IPS-18a (cell line): Measurements from ENCODE around the gene KCNK17.

Experiments
- H3K27ac ChIP-seq: one replicate; pipeline ENCODE4 v1.5.1; 2013; ENCODE audit warnings: low read length
- H3K27me3 ChIP-seq: one replicate; pipeline ENCODE4 v1.6.1; 2013; ENCODE audit warnings: mild to moderate bottlenecking, low read length; ENCODE audit not compliant: control insufficient read depth, insufficient read depth
- H3K36me3 ChIP-seq: one replicate; pipeline ENCODE4 v1.6.1; 2013; ENCODE audit warnings: low read depth, low read length; ENCODE audit not compliant: control insufficient read depth
- H3K4me1 ChIP-seq: one replicate; pipeline ENCODE4 v1.6.1; 2013; ENCODE audit warnings: low read depth, low read length; ENCODE audit not compliant: control insufficient read depth
- H3K4me3 ChIP-seq: one replicate; pipeline ENCODE4 v1.5.1; 2013; ENCODE audit warnings: low read length
- H3K9ac ChIP-seq: one replicate; pipeline ENCODE4 v1.6.1; 2013; ENCODE audit warnings: mild to moderate bottlenecking, low read length, moderate library complexity
- H3K9me3 ChIP-seq: one replicate; pipeline ENCODE4 v1.6.1; 2013; ENCODE audit warnings: low read depth, low read length; ENCODE audit not compliant: control insufficient read depth

Gene KCNK17

DNA sequence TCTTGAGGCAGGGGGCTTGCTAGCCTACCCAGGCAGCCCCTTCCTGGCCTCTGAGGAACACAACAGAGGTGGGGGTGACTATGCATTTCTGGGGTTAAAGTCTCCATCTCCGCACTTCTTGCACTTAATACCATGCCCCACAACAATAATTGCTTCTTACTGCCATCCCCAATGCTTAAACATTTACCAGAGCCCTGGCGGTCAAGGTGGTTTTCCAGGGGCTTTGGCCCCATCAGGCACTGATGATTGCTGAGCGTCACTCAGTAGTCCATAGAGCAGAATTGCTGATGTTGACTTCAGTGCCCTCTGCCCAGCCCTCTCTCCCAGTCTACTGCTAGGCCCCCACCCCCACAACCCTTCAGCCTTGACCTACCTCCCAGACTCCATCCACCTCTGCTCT, 52.5 kb downstream of the KCNK17 start:
- H3K9ac ChIP-seq = no peak overlapping the region
- H3K4me1 ChIP-seq = peaks cover 27% of the 10 kb centered on the region
- no peaks in the 10 kb centered on the region for H3K27me3 ChIP-seq
- H3K9me3 ChIP-seq = no peaks in the 10 kb centered on the region
- no peaks in the 10 kb centered on the region for H3K36me3 ChIP-seq
- H3K4me3 ChIP-seq = no peak overlapping the region
- no peak overlapping the region for H3K27ac ChIP-seq

GRCh38 chr6:39260953-39261352, 53.3 kb downstream of the KCNK17 start:
- Histone ChIP-seq H3K9me3 (no peaks in the 10 kb centered on the region), H3K27me3 (no peaks in the 10 kb centered on the region), H3K27ac (no peak overlapping the region), H3K36me3 (no peaks in the 10 kb centered on the region), H3K9ac (no peak overlapping the region), H3K4me3 (no peak overlapping the region), H3K4me1 (peaks cover 31% of the 10 kb centered on the region)

- H3K27ac ChIP-seq = no peak overlapping the region
- no peaks in the 10 kb centered on the region for H3K9me3 ChIP-seq
- H3K4me1 ChIP-seq = peaks cover 31% of the 10 kb centered on the region
- H3K36me3 ChIP-seq = no peaks in the 10 kb centered on the region
- H3K4me3 ChIP-seq = no peak overlapping the region
- no peak overlapping the region for H3K9ac ChIP-seq
- H3K27me3 ChIP-seq = no peaks in the 10 kb centered on the region
Measured at GRCh38 chr6:39260456-39260855, 53.8 kb downstream of the KCNK17 start.

GRCh38 chr6:39256294-39256940, 57.8 kb downstream of the KCNK17 start:
- Histone ChIP-seq H3K36me3 (no peaks in the 10 kb centered on the region), H3K4me3 (no peak overlapping the region), H3K4me1 (peaks cover 15% of the 10 kb centered on the region), H3K27me3 (no peaks in the 10 kb centered on the region), H3K9me3 (no peaks in the 10 kb centered on the region), H3K9ac (no peak overlapping the region), H3K27ac (no peak overlapping the region)

DNA sequence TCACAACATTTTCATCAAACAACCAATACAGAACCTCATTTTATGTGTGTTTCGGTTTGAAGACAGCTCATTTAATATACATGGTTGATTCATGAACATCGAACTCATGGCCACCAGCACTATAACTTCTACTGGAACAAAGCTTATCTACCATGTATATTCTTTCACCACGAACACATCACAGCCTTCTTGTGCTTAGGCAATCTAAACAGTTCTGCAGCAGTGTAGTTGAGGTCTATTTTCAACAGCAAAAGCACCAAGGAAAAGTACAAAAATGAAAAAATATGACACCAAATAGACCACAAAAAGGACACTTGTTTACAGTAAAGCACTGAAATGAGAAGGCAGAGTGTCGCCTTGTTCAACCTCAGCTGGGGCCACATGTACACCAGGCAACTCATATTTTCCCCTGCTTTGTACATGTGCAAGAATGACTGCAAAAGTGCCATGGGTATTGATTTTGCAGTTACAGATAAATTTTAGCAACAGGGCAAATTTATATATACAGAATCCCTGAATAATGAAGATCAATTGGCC, 59.2 kb downstream of the KCNK17 start:
- H3K27ac ChIP-seq = no peak overlapping the region
- H3K4me1 ChIP-seq = peaks cover 13% of the 10 kb centered on the region
- H3K36me3 ChIP-seq = no peaks in the 10 kb centered on the region
- H3K27me3 ChIP-seq = no peaks in the 10 kb centered on the region
- no peaks in the 10 kb centered on the region for H3K9me3 ChIP-seq
- no peak overlapping the region for H3K4me3 ChIP-seq
- H3K9ac ChIP-seq = no peak overlapping the region

DNA sequence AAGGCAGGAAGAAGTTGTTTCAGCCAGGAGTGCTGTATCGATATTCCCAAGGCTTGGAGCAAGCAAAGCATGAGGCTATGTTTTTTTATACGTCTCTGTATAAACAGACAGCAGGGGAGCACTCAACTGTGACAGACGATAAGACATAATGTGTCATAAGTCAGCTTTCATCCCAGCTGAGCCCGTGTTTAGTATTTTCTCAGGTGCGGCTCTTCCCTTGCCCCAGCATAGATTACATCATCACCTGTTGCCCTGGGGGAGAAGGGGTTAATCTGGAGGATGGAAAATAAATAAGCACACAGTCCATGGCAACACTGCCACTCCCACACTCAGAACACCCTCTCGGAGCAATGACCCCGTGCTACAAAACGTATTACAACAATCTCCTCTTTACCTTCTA, 62.8 kb downstream of the KCNK17 start:
- Histone ChIP-seq H3K9me3 (no peaks in the 10 kb centered on the region), H3K27me3 (no peaks in the 10 kb centered on the region), H3K36me3 (no peaks in the 10 kb centered on the region), H3K9ac (no peak overlapping the region), H3K4me3 (no peak overlapping the region), H3K4me1 (peaks cover 3% of the 10 kb centered on the region), H3K27ac (no peak overlapping the region)

DNA sequence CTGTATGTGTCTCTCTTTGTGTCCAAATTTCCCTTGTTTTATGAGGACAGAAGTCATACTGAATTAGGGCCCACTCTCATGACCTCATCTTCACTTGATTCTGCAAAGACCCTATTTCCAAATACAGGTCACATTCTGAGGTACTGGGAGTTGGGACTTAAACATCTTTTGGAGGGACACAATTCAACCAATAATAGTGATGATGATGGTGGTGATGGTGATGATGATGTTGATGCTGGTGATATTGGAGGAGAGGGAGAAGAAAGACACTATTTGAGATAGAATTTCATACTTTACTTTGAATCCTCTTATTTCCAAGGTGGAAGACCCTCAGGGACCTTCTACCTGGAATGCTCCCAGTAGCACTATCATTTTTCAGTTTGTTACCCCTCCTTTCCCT, 63.7 kb downstream of the KCNK17 start:
- H3K36me3 ChIP-seq = no peaks in the 10 kb centered on the region

GRCh38 chr6:39249278-39249677, 64.9 kb downstream of the KCNK17 start:
- no peaks in the 10 kb centered on the region for H3K9me3 ChIP-seq
- no peaks in the 10 kb centered on the region for H3K27me3 ChIP-seq
- no peak overlapping the region for H3K27ac ChIP-seq
- H3K4me1 ChIP-seq = no peaks in the 10 kb centered on the region
- H3K4me3 ChIP-seq = no peak overlapping the region
- no peaks in the 10 kb centered on the region for H3K36me3 ChIP-seq
- H3K9ac ChIP-seq = no peak overlapping the region

More for the DNA sequence above, 63.7 kb downstream of the KCNK17 start:
- H3K27me3 ChIP-seq = no peaks in the 10 kb centered on the region
- H3K9me3 ChIP-seq = no peaks in the 10 kb centered on the region
- H3K9ac ChIP-seq = no peak overlapping the region
- no peaks in the 10 kb centered on the region for H3K4me1 ChIP-seq
- H3K4me3 ChIP-seq = no peak overlapping the region
- no peak overlapping the region for H3K27ac ChIP-seq
